ENCODE data around the gene GOLGA6L7.
"Not testable (repeated sequence)": the region's sequence is repeated elsewhere in the genome, so short reads cannot be mapped to it uniquely, and the experiment has no call there.

Gene GOLGA6L7

DNA sequence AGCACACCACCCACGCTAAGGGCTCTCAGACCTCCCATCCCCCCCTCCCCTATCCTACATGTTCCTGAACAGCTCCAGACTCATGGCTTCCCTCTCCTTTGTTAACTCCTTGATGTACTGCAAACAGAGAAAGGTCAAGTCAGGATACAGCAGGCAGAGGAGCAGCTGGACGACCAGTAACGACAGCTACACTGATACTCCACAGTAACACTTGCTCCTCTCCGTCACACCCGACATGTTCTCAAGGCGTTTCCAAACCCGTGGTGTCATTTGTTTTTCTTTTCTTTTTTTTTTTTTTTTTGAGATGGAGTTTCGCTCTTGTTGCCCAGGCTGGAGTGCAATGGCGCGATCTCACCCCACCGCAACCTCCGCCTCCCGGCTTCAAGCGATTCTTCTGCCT is 4.3 kb downstream of the GOLGA6L7 start:
- not testable (repeated sequence) for DNase-seq (ENCODE audit: low spot score)

DNA sequence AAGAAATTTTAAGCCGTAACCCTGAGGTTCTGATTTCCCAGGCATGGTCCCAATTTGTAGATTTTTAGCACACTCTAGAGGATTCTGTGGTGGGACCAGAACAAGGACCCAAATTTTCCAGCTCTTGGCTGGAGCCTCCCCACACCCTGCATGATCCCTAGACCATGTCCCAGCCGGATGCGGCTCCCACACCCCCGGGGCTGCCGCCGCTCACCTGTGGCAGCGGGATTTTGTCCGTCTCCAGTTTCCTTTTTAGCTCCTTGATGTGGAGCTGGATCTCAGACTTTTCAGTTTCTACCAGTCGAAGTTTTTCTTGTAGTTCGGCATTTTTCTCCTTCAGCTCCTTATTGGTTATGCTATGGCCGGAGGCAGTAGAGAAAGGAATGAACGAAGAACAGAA is 4.9 kb downstream of the GOLGA6L7 start:
- DNase-seq (ENCODE audit: low spot score): not testable (repeated sequence)

DNA sequence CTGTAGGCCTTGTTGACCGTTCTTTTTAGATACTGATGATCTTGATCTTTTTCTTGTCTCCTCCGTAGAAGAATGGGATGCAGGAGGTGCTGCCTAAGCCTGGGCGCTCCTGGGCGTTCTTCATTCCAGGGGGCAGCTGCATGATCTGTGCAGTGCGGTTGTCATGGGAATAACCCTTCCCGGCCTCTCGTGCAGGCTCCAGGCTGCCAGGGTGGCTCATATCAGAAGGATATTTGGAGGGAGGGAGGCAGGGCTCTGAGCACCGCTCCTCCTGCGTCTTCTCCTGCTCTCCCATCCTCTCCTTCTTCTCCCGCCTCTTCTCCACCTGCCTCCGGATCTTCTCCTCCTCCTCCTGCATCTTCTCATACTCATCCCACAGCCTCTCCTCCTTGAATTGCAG is 6.2 kb downstream of the GOLGA6L7 start:
- not testable (repeated sequence) for DNase-seq (ENCODE audit: low spot score)

DNA sequence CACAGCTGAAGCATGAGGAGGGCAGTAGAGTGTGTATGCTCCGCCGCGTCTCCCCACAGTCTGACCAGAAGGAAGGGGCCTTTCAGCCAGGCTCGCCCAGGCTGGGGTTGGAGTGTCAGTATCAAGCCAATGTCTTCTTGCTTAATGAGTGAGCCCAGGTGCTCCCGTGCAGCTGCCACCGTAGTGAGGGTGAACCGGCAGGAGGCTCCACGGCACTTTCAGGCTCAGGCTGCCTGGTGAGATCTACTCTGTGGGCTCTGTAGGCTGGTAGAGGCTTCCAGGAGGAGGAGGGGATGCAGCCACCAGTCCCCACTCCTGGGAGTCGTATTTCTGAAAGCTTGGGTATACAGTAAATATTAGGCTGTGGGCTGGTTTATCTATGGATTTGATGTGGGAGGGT is 8.2 kb downstream of the GOLGA6L7 start:
- DNase-seq (ENCODE audit: low spot score): not testable (repeated sequence)

DNA sequence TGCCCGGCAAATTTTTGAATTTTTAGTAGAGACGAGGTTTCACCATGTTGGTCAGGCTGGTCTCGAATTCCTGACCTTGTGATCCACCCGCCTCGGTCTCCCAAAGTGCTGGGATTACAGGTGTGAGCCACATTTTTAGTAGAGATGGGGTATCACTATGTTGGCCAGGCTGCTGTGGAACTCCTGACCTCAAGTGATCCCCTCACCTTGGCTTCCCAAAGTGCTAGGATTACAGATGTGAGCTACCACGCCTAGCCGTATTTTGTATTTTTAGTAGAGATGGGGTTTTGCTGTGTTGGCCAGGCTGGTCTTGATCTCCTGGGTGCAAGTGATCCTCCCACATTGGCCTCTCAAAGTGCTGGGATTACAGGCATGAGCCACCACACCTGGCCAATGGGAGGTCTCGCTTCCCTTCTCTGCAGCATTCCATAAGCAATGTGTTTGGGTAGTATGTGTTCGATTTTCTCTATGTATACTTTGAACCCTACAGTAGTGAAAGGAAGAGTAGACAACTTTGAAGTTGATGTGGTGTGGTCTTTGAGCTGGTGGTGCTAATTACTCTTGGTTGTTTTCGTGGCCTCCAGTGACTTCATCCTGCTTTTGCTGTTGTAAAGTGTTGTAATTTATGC is 13.4 kb downstream of the GOLGA6L7 start:
- DNase-seq (ENCODE audit: low spot score): not testable (repeated sequence)

DNA sequence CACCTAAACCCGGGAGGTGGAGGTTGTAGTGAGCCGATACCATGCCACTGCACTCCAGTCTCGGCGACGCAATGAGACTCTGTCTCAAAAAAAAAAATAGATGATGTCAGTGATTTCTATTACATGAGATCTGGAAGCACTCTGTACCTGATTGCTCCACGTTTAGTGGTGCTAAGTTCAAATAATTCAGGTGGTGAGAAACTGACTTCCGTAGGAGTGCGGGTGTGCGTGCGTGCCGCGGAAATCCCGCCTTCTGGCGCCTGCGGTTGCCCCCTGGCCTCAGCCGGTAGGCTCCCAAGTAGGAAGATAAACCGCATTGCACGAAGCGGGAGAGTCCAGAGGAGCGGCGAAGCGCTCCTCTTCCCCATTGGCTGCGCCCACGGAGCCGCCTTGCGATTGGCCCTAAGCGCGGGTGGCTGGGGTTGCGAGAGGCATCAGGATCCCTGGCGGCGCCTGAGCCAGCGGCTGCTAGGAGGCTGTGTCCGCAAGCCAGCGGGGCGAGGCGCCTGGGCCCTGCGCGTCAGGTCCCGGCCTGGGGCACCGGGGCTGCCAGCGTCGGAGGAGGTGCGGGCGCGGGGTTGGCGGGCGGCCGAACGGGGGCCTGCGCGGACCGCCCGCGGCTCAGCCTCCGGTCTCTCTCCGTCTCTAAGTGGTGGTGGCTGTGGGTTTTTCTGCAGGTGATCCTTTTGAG is 16.4 kb downstream of the GOLGA6L7 start:
- DNase-seq (ENCODE audit: low spot score): peak; percentile 95

DNA sequence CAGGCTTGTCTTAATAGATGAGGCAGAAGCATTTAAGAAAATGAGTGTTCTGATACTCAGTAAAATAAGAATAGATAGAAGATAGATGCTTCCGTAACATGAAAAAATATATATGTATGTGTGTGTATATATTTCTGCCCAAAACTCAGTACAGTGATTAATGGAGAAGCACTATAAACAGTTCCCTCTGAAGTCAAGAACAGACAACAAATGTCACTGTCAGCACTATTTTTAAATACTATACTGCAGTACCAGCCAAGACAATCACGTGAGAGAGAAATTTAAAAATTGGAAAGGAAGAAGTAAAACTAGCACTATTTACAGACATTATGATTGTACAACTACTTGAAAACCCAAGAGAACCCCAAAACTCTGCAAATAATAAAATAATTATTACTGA is 27.0 kb downstream of the GOLGA6L7 start:
- DNase-seq (ENCODE audit: low spot score): not testable (repeated sequence)

DNA sequence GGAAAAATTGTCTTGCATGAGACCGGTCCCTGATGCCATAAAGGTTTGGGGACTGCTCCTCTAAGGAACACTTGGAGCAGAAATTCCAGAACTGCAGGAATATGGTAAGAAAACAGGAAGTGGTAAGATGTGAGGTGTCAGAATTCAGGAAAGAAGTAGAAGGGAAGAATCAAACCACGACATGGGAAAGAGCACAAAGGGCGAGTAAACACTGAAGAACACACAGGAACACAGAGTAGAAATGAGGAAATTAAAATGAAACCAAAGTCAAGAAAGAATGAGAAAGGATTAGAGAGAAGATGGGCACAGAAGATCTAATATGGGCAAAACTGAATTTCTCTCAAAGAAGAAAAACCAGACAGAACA is 28.5 kb downstream of the GOLGA6L7 start:
- DNase-seq (ENCODE audit: low spot score): not testable (repeated sequence)

DNA sequence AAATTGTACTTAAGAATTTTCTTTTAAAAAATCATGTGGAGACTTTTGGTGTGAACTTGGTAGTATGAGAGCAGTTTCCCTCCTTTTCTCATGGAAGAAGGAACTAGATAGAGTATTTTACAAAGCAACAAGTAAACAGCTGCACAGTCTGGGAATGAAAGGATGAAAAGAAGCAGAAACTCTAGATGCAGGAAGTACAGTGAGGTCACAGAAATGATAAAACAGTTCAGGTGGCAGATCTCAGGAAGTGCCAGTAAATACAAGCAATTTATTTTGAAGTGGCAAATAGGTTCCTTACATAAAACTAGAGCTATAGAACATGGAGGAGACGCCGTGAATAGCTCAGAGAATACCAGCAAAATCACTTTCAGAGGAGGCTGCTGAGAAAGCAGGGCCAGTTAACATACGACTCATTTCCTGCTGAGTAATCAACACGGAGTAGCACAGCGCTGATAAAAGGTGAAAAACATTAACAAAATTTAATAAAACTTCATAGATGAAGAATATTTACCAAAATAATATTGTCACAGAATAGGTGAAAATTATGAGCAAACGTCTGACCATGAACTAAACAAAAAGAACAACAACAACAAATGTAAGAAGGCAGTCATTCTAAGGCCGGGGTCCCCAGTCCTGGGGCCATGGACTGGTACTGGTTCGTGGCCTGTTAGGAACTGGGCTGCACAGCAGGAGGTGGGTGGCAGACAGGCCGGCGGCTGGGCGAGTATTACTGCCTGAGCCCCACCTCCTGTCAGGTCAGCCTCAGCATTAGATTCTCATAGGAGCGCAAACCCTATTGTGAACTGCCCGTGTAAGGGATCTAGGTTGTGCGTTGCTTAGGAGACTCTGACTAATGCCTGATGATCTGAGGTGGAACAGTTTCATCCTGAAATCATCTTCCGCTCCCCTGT is 29.2 kb downstream of the GOLGA6L7 start:
- not testable (repeated sequence) for DNase-seq (ENCODE audit: low spot score)

DNA sequence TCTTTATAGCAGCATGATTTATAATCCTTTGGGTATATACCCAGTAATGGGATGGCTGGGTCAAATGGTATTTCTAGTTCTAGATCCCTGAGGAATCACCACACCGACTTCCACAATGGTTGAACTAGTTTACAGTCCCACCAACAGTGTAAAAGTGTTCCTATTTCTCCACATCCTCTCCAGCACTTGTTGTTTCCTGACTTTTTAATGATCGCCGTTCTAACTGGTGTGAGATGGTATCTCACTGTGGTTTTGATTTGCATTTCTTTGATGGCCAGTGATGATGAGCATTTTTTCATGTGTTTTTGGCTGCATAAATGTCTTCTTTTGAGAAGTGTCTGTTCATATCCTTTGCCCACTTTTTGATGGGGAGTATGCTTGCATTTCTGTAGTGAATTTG is 30.3 kb downstream of the GOLGA6L7 start:
- not testable (repeated sequence) for DNase-seq (ENCODE audit: low spot score)

DNA sequence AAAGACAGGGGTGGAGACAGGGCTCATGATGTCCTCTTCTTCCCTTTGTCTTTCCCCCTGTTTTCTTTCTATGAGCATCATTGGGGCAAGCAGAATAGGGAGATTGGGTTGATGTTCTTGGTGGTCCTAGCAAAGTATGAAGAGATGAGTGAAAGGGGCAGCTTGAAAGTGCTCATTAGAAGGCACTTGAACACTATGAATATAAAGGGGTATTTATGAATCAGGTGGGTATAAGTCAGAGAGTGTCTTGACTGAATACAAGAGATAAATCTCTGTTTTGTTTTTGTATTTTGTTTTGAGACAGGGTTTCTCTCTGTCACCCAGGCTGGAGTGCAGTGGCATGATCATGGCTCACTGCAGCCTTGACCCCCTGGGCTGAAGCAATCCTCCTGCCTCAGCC is 34.4 kb downstream of the GOLGA6L7 start:
- DNase-seq (ENCODE audit: low spot score): not testable (repeated sequence)

DNA sequence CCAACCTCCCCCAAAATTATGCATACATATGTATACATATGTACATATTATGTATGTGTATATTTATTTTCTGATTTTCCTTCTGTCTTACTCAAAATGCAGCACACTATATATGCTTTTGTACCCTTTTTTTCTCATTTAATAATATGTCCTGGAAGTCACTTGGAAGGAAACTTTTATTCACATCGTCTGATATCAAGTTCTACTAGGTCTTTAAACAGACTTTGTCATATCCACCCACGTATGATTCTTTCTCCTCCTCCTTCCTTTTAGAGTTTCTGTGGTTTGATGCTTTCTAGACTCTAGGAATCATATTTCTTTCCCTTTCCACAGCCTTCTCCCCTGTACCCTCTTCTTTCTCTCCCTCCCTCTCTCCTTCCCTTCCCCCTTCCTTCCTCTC is 35.1 kb downstream of the GOLGA6L7 start:
- not testable (repeated sequence) for DNase-seq (ENCODE audit: low spot score)

DNA sequence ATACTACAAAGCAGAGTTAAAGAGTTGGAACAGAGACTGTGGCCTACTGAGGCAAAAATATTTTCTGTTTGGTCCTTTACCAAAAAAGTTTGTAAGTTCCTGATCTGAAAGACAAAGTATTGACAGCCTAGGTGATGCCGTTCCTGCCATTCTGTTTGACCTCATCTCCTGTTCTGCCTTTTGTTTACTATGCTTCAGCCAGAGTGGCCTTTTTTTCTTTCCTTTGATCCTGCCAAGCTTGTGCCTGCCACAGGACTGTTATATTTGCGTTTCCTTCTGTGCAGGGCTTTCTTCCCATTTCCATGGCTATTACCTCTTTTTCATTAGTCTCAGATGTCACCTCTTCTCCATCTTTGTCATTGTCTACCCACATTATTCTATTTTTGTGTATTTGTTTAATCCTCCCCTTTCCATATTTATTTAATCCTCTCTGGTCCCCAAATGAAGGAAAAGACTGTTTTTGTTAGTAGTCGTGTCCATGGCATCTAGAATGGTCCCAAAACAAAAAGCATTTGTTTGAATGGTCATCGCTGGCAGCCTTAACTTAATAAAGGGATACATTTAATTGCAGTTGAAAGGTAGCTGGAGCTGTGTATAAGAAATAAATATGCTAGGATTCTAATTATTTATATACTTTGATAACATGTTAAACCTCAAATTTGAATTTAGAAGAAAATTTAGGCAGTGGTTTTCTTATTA is 36.4 kb downstream of the GOLGA6L7 start:
- DNase-seq (ENCODE audit: low spot score): not testable (repeated sequence)

DNA sequence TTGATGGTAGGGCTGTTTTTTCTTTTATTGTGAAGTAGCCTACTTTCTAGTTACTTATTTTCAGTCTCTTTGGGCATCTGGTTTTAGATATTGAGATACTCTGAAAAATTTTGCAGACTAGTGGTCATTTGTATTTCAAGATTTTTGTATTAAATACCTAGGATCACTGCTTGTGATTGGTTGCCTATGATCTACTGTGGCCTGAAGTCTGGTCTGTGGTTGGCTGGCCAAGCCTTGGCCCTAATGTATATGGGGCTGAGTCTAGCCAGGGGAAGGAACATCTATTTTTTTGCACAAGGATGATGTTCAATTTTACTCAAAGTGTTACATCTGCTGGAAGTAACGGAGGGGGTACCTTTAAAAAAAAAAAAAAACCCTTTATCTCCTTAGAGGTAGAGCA is 38.0 kb downstream of the GOLGA6L7 start:
- DNase-seq (ENCODE audit: low spot score): not testable (repeated sequence)

DNA sequence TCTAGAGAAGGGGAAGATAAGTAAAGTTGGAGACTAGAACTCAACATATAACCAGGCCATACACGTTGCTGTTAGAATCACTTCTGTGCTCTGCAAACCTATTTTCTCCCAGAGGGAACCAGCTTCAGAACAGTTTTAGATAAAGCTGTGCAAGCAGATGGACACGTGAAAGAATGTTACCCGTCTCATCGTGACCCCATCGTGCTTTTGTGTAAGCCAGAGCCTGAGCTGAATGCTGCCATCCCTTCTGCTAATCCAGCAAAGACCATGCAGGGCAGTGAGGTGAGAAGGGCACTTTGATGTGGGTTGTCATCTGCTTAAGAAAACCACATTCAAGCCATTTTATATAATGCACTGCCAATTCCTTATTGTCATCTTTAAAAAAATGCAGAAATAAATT is 40.3 kb downstream of the GOLGA6L7 start:
- DNase-seq (ENCODE audit: low spot score): not testable (repeated sequence)

DNA sequence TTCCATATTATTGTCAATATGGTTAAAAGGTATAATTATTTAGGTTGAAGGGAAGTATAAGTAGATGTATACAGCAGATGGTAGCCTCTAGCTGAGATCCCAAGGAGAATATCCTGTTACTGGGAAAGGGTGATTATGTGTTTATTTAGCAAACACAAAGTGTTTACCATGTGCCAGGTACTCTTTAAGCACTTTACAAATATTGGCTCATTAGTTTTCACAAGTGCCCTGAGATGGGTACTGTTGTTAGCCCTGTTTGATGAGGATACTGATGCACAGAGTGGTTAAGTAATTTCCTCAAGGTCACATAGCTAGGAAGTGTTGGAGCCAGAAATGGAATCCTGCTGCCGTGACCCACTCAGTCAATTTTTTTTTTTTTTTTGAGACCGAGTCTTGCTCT is 48.1 kb downstream of the GOLGA6L7 start:
- DNase-seq (ENCODE audit: low spot score): not testable (repeated sequence)

DNA sequence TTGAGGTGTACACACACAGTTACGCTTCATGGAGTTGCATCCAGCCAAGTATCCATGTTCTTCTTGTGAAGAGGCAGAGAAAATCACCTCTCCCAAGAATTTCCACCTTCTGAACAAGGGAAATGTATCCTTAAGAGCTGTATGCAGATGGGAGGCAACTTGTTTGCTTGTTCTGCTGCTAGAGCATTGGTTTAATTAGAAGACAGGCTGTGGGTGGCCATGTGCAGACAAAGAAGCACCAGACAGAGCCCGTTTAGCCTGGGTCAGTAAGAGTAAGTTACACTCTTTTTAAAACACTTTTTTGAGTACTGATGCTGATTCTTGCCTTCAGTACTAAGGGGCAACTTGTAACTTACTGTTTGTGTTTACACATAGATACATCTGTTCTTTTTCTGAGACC is 50.2 kb downstream of the GOLGA6L7 start:
- not testable (repeated sequence) for DNase-seq (ENCODE audit: low spot score)

DNA sequence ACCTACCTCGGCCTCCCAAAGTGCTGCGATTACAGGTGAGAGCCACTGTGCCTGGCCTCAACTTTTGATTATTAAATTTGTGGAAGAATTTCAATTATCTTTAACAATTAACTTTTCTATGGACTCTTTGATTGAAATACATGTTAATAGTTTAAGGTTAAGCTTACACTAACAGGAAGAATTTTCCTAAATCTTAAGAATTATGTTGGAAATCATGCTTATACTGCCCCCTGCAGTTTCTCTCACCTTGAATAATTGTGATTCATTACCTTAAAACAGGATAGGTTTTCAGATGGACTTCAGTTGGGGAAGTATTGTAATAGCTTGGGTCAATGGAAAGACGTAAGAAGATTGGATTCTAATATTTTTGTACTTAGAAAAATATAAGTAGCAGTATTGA is 54.2 kb downstream of the GOLGA6L7 start:
- DNase-seq (ENCODE audit: low spot score): not testable (repeated sequence)
